ENCODE data around the gene WTIP. TPM values are rescaled to one million over a fixed set of nuclear protein-coding genes. Genes with fewer than 3 reads are reported as not detected.

The WTIP gene
- total RNA-seq, 1 experiment from 2014 or later = 8.4 TPM

- no peaks in the 10 kb centered on the region for H4K20me1 ChIP-seq (ENCODE audit: insufficient read depth)
- ChIA-PET POLR2A (no interaction called here), CTCF (no interaction called here), RAD21 (ENCODE audit: low non-redundant PET in 1 of 2, low total read pairs in 2 of 2, uncharacterized antibody in 2 of 2, unreplicated experiment in 2 of 2) (no interaction called here)
- H3K4me1 ChIP-seq (ENCODE audit: control insufficient read depth in 1 of 2, insufficient read depth in 2 of 2, low read length in 2 of 2) = no peaks in the 10 kb centered on the region; a peak in 1 of 4 replicates
- no peak overlapping the region for H3K4me3 ChIP-seq (replicated peaks in 1 of 2; ENCODE audit: low read depth in 1 of 2, low read length in 2 of 2)
- no TSS peak for BruUV-seq (replicated peaks)
- H3K79me2 ChIP-seq (ENCODE audit: insufficient read depth, low read length) = peaks cover 6% of the 10 kb centered on the region; the same call in 1 of the 2 replicates
- no peaks in the 10 kb centered on the region for H3K9me3 ChIP-seq (ENCODE audit: control insufficient read depth in 1 of 2, insufficient read depth in 1 of 2, low read depth in 1 of 2, low read length in 2 of 2)
- intact Hi-C loops (cut with micrococcal nuclease) = no loop called here
- H3K4me2 ChIP-seq (ENCODE audit: low read length) = no peak overlapping the region
- no peak overlapping the region for H3K9ac ChIP-seq (ENCODE audit: low read length)
- ATAC-seq (no peak), DNase-seq (ENCODE audit: low read depth, low spot score) (no peak)
- no peaks in the 10 kb centered on the region for H3K9me2 ChIP-seq (ENCODE audit: insufficient read depth)
- no peak overlapping the region for H2AFZ ChIP-seq (ENCODE audit: low read depth, low read length, poor library complexity, severe bottlenecking)
- H3K27ac ChIP-seq (ENCODE audit: low read depth, low read length) = no peak overlapping the region
- no peaks in the 10 kb centered on the region for H3K36me3 ChIP-seq (ENCODE audit: control insufficient read depth in 1 of 2, insufficient read depth in 2 of 2, low read length in 2 of 2)
- TF ChIP-seq EZH2 (IDR thresholded peaks at IDR 0.05) (no peak), ATF3 (IDR thresholded peaks at IDR 0.05) (no peak), SIN3A (IDR thresholded peaks at IDR 0.05; ENCODE audit: low read depth) (no peak)
- no peaks in the 10 kb centered on the region for H3K27me3 ChIP-seq (ENCODE audit: insufficient read depth, low read length)
Observed at GRCh38 chr19:34487651-34488051, 6.1 kb downstream of the WTIP start.

- no peak; the same call in 1 of the 2 replicates for ATAC-seq
- no peaks in the 10 kb centered on the region for H3K4me1 ChIP-seq (ENCODE audit: control insufficient read depth in 1 of 2, insufficient read depth in 2 of 2, low read length in 2 of 2)
- no peaks in the 10 kb centered on the region for H3K9me3 ChIP-seq (ENCODE audit: control insufficient read depth in 1 of 2, insufficient read depth in 1 of 2, low read depth in 1 of 2, low read length in 2 of 2)
- H2AFZ ChIP-seq (ENCODE audit: low read depth, low read length, poor library complexity, severe bottlenecking) = no peak overlapping the region
- no TSS peak for BruUV-seq (replicated peaks)
- H3K36me3 ChIP-seq (ENCODE audit: control insufficient read depth in 1 of 2, insufficient read depth in 2 of 2, low read length in 2 of 2) = no peaks in the 10 kb centered on the region
- no peak overlapping the region for H3K4me3 ChIP-seq (replicated peaks in 1 of 2; ENCODE audit: low read depth in 1 of 2, low read length in 2 of 2)
- peaks cover 5% of the 10 kb centered on the region; the same call in 1 of the 2 replicates for H3K79me2 ChIP-seq (ENCODE audit: insufficient read depth, low read length)
- no peaks in the 10 kb centered on the region for H3K27me3 ChIP-seq (ENCODE audit: insufficient read depth, low read length)
- DNase-seq (ENCODE audit: low read depth, low spot score) = no peak
- TF ChIP-seq ZBTB33 (IDR thresholded peaks at IDR 0.05; ENCODE audit: extremely low read depth, insufficient replicate concordance, low read length) (no peak), RAD21 (IDR thresholded peaks at IDR 0.05; ENCODE audit: low read depth) (no peak), CTCF (IDR thresholded peaks at IDR 0.05 in 2 of 3, conservative IDR thresholded peaks at IDR 0.05 in 1 of 3; ENCODE audit: borderline replicate concordance in 1 of 3, insufficient read depth in 1 of 3, low read depth in 2 of 3, low read length in 2 of 3) (no peak), CEBPB (IDR thresholded peaks at IDR 0.05; ENCODE audit: low read depth) (no peak), FOSL1 (IDR thresholded peaks at IDR 0.05; ENCODE audit: low read depth) (no peak), MAX (IDR thresholded peaks at IDR 0.05) (no peak), SP1 (IDR thresholded peaks at IDR 0.05; ENCODE audit: low read depth) (no peak)
- POLR2A ChIA-PET = no interaction called here
- no peak overlapping the region for H3K9ac ChIP-seq (ENCODE audit: low read length)
- RAD21 ChIA-PET (ENCODE audit: low non-redundant PET in 1 of 2, low total read pairs in 2 of 2, uncharacterized antibody in 2 of 2, unreplicated experiment in 2 of 2) = no interaction called here
- CTCF ChIA-PET = no interaction called here
- H4K20me1 ChIP-seq (ENCODE audit: insufficient read depth) = no peaks in the 10 kb centered on the region
- no peak overlapping the region for H3K27ac ChIP-seq (ENCODE audit: low read depth, low read length)
- intact Hi-C loops (cut with micrococcal nuclease) = no loop called here
- no peaks in the 10 kb centered on the region for H3K9me2 ChIP-seq (ENCODE audit: insufficient read depth)
- no peak overlapping the region for H3K4me2 ChIP-seq (ENCODE audit: low read length)
Observed at GRCh38 chr19:34489175-34489574, 7.6 kb downstream of the WTIP start.

All from HCT116 (cell line).